GM21526 (cell line): ENCODE results near the gene RSF1.

Experiments
- ATAC-seq: cut with Tn5 transposase; IDR thresholded peaks from one replicate; pipeline ENCODE4 v1.9.1; 2021; ENCODE audit warnings: moderate library complexity; ENCODE audit not compliant: unreplicated experiment, low FRiP score

The RSF1 gene

GRCh38 chr11:77814848-77815247, 5.7 kb downstream of the RSF1 start:
- no peak for ATAC-seq

- no peak for ATAC-seq
These were observed 7.3 kb downstream of the RSF1 start for GRCh38 chr11:77813256-77813655.

- no peak for ATAC-seq
These were observed 13.5 kb downstream of the RSF1 start for GRCh38 chr11:77806993-77807392.

- ATAC-seq, result no peak
These were observed 14.1 kb downstream of the RSF1 start for GRCh38 chr11:77806415-77806814.

- ATAC-seq, result no peak
These were observed 19.0 kb downstream of the RSF1 start for GRCh38 chr11:77801477-77801876.

GRCh38 chr11:77800449-77800848, 20.1 kb downstream of the RSF1 start:
- no peak for ATAC-seq

GRCh38 chr11:77799338-77799737, 21.2 kb downstream of the RSF1 start:
- ATAC-seq, result no peak

- no peak for ATAC-seq
These were observed 26.6 kb downstream of the RSF1 start for GRCh38 chr11:77793972-77794371.

- ATAC-seq, result no peak
These were observed 29.2 kb downstream of the RSF1 start for GRCh38 chr11:77791301-77791700.

GRCh38 chr11:77789731-77790476, 30.6 kb downstream of the RSF1 start:
- no peak for ATAC-seq

GRCh38 chr11:77789061-77789730, 31.3 kb downstream of the RSF1 start:
- no peak for ATAC-seq

GRCh38 chr11:77784572-77784971, 36.0 kb downstream of the RSF1 start:
- ATAC-seq, result no peak

GRCh38 chr11:77783025-77783424, 37.5 kb downstream of the RSF1 start:
- ATAC-seq, result no peak

GRCh38 chr11:77779935-77780334, 40.6 kb downstream of the RSF1 start:
- ATAC-seq, result no peak

- ATAC-seq, result no peak
These were observed 42.0 kb downstream of the RSF1 start for GRCh38 chr11:77778549-77778948.

- no peak for ATAC-seq
These were observed 42.4 kb downstream of the RSF1 start for GRCh38 chr11:77778118-77778517.

- no peak for ATAC-seq
These were observed 44.1 kb downstream of the RSF1 start for GRCh38 chr11:77776455-77776854.

- ATAC-seq, result no peak
These were observed 44.6 kb downstream of the RSF1 start for GRCh38 chr11:77775936-77776335.

- ATAC-seq, result no peak
These were observed 49.4 kb downstream of the RSF1 start for GRCh38 chr11:77771135-77771534.

GRCh38 chr11:77770629-77771028, 49.9 kb downstream of the RSF1 start:
- ATAC-seq, result no peak

GRCh38 chr11:77762426-77762825, 58.1 kb downstream of the RSF1 start:
- ATAC-seq, result no peak

GRCh38 chr11:77761491-77761890, 59.0 kb downstream of the RSF1 start:
- no peak for ATAC-seq
